CD8-positive, alpha-beta memory T cell (primary cell): ENCODE measurements around the gene NAGA. TPM values are rescaled to one million over a fixed set of nuclear protein-coding genes. Genes with fewer than 3 reads are reported as not detected.

Source experiments
- CTCF ChIA-PET: fragments of 350-600 bp; sonication (Branson Sonifier 250); formaldehyde crosslinking; loops from one replicate; lab custom pipeline; 2021; ENCODE audit warnings: antibody characterized with exemption; lab: Charles Lee
- POLR2A ChIA-PET: fragments of 350-600 bp; sonication (Branson Sonifier 250); formaldehyde crosslinking; loops from one replicate; lab custom pipeline; 2021; ENCODE audit warnings: antibody characterized with exemption; lab: Charles Lee
- DNase-seq, 5 donors: peaks; one replicate each; pipeline versions ENCODE4 v3.0.0 to v3.0.0-alpha.2; 2020 to 2022; ENCODE audit warnings: mixed read lengths in 1 of 5
- H3K27ac ChIP-seq: one replicate; pipeline ENCODE4 v1.7.0; 2013; ENCODE audit warnings: low read depth, mild to moderate bottlenecking, low read length, moderate library complexity
- H3K27me3 ChIP-seq: 2 replicates; pipeline ENCODE4 v1.7.0; 2013; ENCODE audit warnings: low read length, mild to moderate bottlenecking; ENCODE audit not compliant: insufficient read depth, poor library complexity, severe bottlenecking
- H3K36me3 ChIP-seq: 2 replicates; pipeline ENCODE4 v1.7.0; 2013; ENCODE audit warnings: mild to moderate bottlenecking, low read length, moderate library complexity; ENCODE audit not compliant: insufficient read depth
- H3K4me1 ChIP-seq: 2 replicates; pipeline ENCODE4 v1.7.0; 2013; ENCODE audit warnings: mild to moderate bottlenecking, low read length, moderate library complexity; ENCODE audit not compliant: insufficient read depth
- H3K4me3 ChIP-seq: 2 replicates; pipeline ENCODE4 v1.7.0; 2013; ENCODE audit warnings: mild to moderate bottlenecking, low read length
- H3K9me3 ChIP-seq: 2 replicates; pipeline ENCODE4 v1.7.0; 2013; ENCODE audit warnings: mild to moderate bottlenecking, low read length
- H3K27ac Mint-ChIP-seq, 8 donors: one replicate each; pipeline ENCODE4 v1.8.0; 2020 to 2021; ENCODE audit warnings: mixed read lengths in 8 of 8, mild to moderate bottlenecking in 6 of 8, inconsistent platforms in 3 of 8, moderate library complexity in 3 of 8
- H3K27me3 Mint-ChIP-seq, 2 donors: one replicate each; pipeline ENCODE4 v1.8.0; 2020 to 2021; ENCODE audit warnings: mixed read lengths in 2 of 2, mild to moderate bottlenecking in 1 of 2, moderate library complexity in 1 of 2
- H3K36me3 Mint-ChIP-seq, 3 donors: one replicate each; pipeline ENCODE4 v1.8.0; 2020 to 2021; ENCODE audit warnings: mixed read lengths in 3 of 3, inconsistent platforms in 1 of 3, mild to moderate bottlenecking in 1 of 3
- H3K4me1 Mint-ChIP-seq, 3 donors: one replicate each; pipeline ENCODE4 v1.8.0; 2020 to 2021; ENCODE audit warnings: mixed read lengths in 3 of 3, inconsistent platforms in 1 of 3, mild to moderate bottlenecking in 1 of 3
- H3K4me3 Mint-ChIP-seq, 7 donors: one replicate each; pipeline ENCODE4 v1.8.0; 2020 to 2021; ENCODE audit warnings: mixed read lengths in 7 of 7, mild to moderate bottlenecking in 6 of 7, moderate library complexity in 4 of 7, inconsistent platforms in 2 of 7
- H3K9me3 Mint-ChIP-seq, 5 donors: one replicate each; pipeline ENCODE4 v1.8.0; 2020 to 2022; ENCODE audit warnings: mixed read lengths in 5 of 5, mild to moderate bottlenecking in 3 of 5, moderate library complexity in 2 of 5, inconsistent platforms in 1 of 5
- polyA plus RNA-seq: library from polyadenylated mRNA; unstranded; fragments of 300-500 nt; fragmentation: Illumina TruSeq; gene quantifications from one replicate; pipeline ENCODE4 v1.2.3, GENCODE V29; 2021
- total RNA-seq, 2 experiments: library from RNA; stranded (reverse); gene quantifications; one replicate each; pipeline ENCODE4 v1.2.3, GENCODE V29; 2021

The NAGA gene
- total and polyA plus RNA-seq, 3 experiments from 2014 or later, result 19.0 to 21.2 (median 20.3) TPM

GRCh38 chr22:42080287-42080686, 9.7 kb upstream of the NAGA start:
- Histone ChIP-seq H3K4me3 (peak overlapping the region; percentile 81), H3K36me3 (peaks cover 17% of the 10 kb centered on the region), H3K4me1 (peaks cover 18% of the 10 kb centered on the region), H3K27ac (peak overlapping the region; percentile 92), H3K9me3 (no peaks in the 10 kb centered on the region), H3K27me3 (no peaks in the 10 kb centered on the region)
- Mint-ChIP-seq H3K27me3 (no peaks in the 10 kb centered on the region), H3K9me3 (no peaks in the 10 kb centered on the region), H3K27ac (peak overlapping the region; percentile 97 to 100 (median 98)), H3K4me3 (peak overlapping the region; percentile 93 to 98 (median 96)), H3K36me3 (peaks cover 2 to 47% (median 6%) of the 10 kb centered on the region in 3 donors), H3K4me1 (peaks cover 27 to 51% (median 31%) of the 10 kb centered on the region in 3 donors)
- CTCF ChIA-PET, result interaction anchor here (2.0 to 4.7 kb wide), 2 partner anchors 10 to 364 kb away, joined by 4 to 41 read pairs; partner anchors contain the start of gene NDUFA6
- DNase-seq, result no peak
- POLR2A ChIA-PET, result interaction anchor here (0.7 to 3.0 kb wide), 5 partner anchors 10 to 364 kb away, joined by 4 to 68 read pairs (median 5); partner anchors contain the start of genes NAGA, NDUFA6 and WBP2NL

GRCh38 chr22:42079319-42080251, 9.0 kb upstream of the NAGA start, which contains the start of gene SMDT1:
Gene SMDT1, plus strand, starts transcription at chr22:42079700. Its CDS starts 69 bp downstream, at chr22:42079769.
- no peaks in the 10 kb centered on the region for H3K27me3 Mint-ChIP-seq
- H3K27me3 ChIP-seq, result no peaks in the 10 kb centered on the region
- POLR2A ChIA-PET, result interaction anchor here (0.5 to 3.0 kb wide), 11 partner anchors 9 to 365 kb away, joined by 3 to 68 read pairs (median 5); partner anchors contain the start of genes CCDC134, CENPM, NAGA and NDUFA6
- H3K36me3 ChIP-seq, result peaks cover 17% of the 10 kb centered on the region
- peaks cover 24% of the 10 kb centered on the region for H3K4me1 ChIP-seq
- no peaks in the 10 kb centered on the region for H3K9me3 ChIP-seq
- peaks cover 2 to 40% (median 6%) of the 10 kb centered on the region in 3 donors for H3K36me3 Mint-ChIP-seq
- H3K27ac ChIP-seq, result peak within 1 kb of the TSS; percentile 92
- no peaks in the 10 kb centered on the region for H3K9me3 Mint-ChIP-seq
- H3K4me1 Mint-ChIP-seq, result peaks cover 30 to 57% (median 37%) of the 10 kb centered on the region in 3 donors
- peak within 1 kb of the TSS; percentile 97 to 100 (median 98) for H3K27ac Mint-ChIP-seq
- H3K4me3 ChIP-seq, result peak within 1 kb of the TSS; percentile 81
- H3K4me3 Mint-ChIP-seq, result peak within 1 kb of the TSS; percentile 93 to 98 (median 96)
- DNase-seq, result peak; percentile 98 to 99 (median 99)
- CTCF ChIA-PET, result interaction anchor here (2.0 to 4.7 kb wide), 3 partner anchors 10 to 365 kb away, joined by 4 to 41 read pairs (median 9); partner anchors contain the start of gene NDUFA6

GRCh38 chr22:42078469-42079318, 8.1 kb upstream of the NAGA start:
- ChIA-PET CTCF (interaction anchor here (2.2 to 4.7 kb wide), 2 partner anchors 9 to 12 kb away, joined by 9 to 41 read pairs; partner anchors contain the start of gene NDUFA6), POLR2A (interaction anchor here (0.5 to 3.0 kb wide), 5 partner anchors 8 to 290 kb away, joined by 3 to 68 read pairs (median 6); partner anchors contain the start of genes NAGA and NDUFA6)
- H3K27me3 Mint-ChIP-seq, result no peaks in the 10 kb centered on the region
- DNase-seq, result no peak
- H3K27ac Mint-ChIP-seq, result peak overlapping the region; percentile 97 to 100 (median 98)
- H3K9me3 Mint-ChIP-seq, result no peaks in the 10 kb centered on the region
- H3K27me3 ChIP-seq, result no peaks in the 10 kb centered on the region
- H3K36me3 ChIP-seq, result peaks cover 13% of the 10 kb centered on the region
- H3K27ac ChIP-seq, result peak overlapping the region; percentile 92
- H3K36me3 Mint-ChIP-seq, result peaks cover 2 to 33% (median 6%) of the 10 kb centered on the region in 3 donors
- peak overlapping the region; percentile 81 for H3K4me3 ChIP-seq
- H3K4me1 ChIP-seq, result peaks cover 24% of the 10 kb centered on the region
- peak overlapping the region; percentile 93 to 98 (median 96) for H3K4me3 Mint-ChIP-seq
- H3K4me1 Mint-ChIP-seq, result peaks cover 30 to 57% (median 37%) of the 10 kb centered on the region in 3 donors
- H3K9me3 ChIP-seq, result no peaks in the 10 kb centered on the region

- CTCF ChIA-PET, result interaction anchor here (2.2 to 4.7 kb wide), 2 partner anchors 8 to 13 kb away, joined by 9 to 41 read pairs; partner anchors contain the start of gene NDUFA6
- peak overlapping the region in 1 of 7 donors; percentile 82 for H3K4me3 Mint-ChIP-seq
- peaks cover 2 to 23% (median 3%) of the 10 kb centered on the region in 3 donors for H3K36me3 Mint-ChIP-seq
- H3K27ac ChIP-seq, result no peak overlapping the region
- no peaks in the 10 kb centered on the region for H3K9me3 Mint-ChIP-seq
- no peaks in the 10 kb centered on the region for H3K27me3 ChIP-seq
- POLR2A ChIA-PET, result interaction anchor here (2.9 kb wide), 1 partner anchor 7 kb away, joined by 19 read pairs; the partner anchor contains the start of gene NAGA
- peaks cover 24% of the 10 kb centered on the region for H3K4me1 ChIP-seq
- no peak for DNase-seq
- peaks cover 34 to 63% (median 41%) of the 10 kb centered on the region in 3 donors for H3K4me1 Mint-ChIP-seq
- peaks cover 3% of the 10 kb centered on the region for H3K36me3 ChIP-seq
- H3K27ac Mint-ChIP-seq, result peak overlapping the region in 7 of 8 donors; percentile 23 to 99 (median 79)
- H3K9me3 ChIP-seq, result no peaks in the 10 kb centered on the region
- H3K4me3 ChIP-seq, result no peak overlapping the region
- no peaks in the 10 kb centered on the region for H3K27me3 Mint-ChIP-seq
These were observed 7.0 kb upstream of the NAGA start for GRCh38 chr22:42077486-42078125.

GRCh38 chr22:42076764-42077485, 6.3 kb upstream of the NAGA start:
- no peaks in the 10 kb centered on the region for H3K9me3 Mint-ChIP-seq
- H3K27me3 ChIP-seq, result no peaks in the 10 kb centered on the region
- ChIA-PET CTCF (interaction anchor here (0.7 kb wide), 1 partner anchor 361 kb away, joined by 3 read pairs; no protein-coding TSS in a partner anchor), POLR2A (interaction anchor here (1.1 kb wide), 1 partner anchor 13 kb away, joined by 5 read pairs; no protein-coding TSS in a partner anchor)
- H3K9me3 ChIP-seq, result no peaks in the 10 kb centered on the region
- no peaks in the 10 kb centered on the region for H3K27me3 Mint-ChIP-seq
- no peak overlapping the region for H3K27ac ChIP-seq
- H3K36me3 Mint-ChIP-seq, result peaks cover 0 to 17% (median 2%) of the 10 kb centered on the region in 3 donors
- H3K4me1 Mint-ChIP-seq, result peaks cover 33 to 60% (median 37%) of the 10 kb centered on the region in 3 donors
- H3K4me3 Mint-ChIP-seq, result peak overlapping the region in 1 of 7 donors; percentile 82
- no peak for DNase-seq
- peak overlapping the region in 4 of 8 donors; percentile 11 to 56 (median 35) for H3K27ac Mint-ChIP-seq
- H3K4me3 ChIP-seq, result no peak overlapping the region
- peaks cover 24% of the 10 kb centered on the region for H3K4me1 ChIP-seq
- H3K36me3 ChIP-seq, result no peaks in the 10 kb centered on the region

- no peaks in the 10 kb centered on the region for H3K27me3 ChIP-seq
- no peaks in the 10 kb centered on the region for H3K9me3 ChIP-seq
- no peaks in the 10 kb centered on the region for H3K36me3 ChIP-seq
- ChIA-PET CTCF (interaction anchor here (0.8 to 1.6 kb wide), 2 partner anchors 16 to 363 kb away, joined by 3 to 10 read pairs; partner anchors contain the start of gene NDUFA6), POLR2A (no interaction called here)
- H3K27me3 Mint-ChIP-seq, result no peaks in the 10 kb centered on the region
- H3K4me3 ChIP-seq, result peak overlapping the region; percentile 39
- H3K27ac Mint-ChIP-seq, result peak overlapping the region in 7 of 8 donors; percentile 42 to 91 (median 64)
- H3K4me1 ChIP-seq, result peaks cover 31% of the 10 kb centered on the region
- H3K9me3 Mint-ChIP-seq, result no peaks in the 10 kb centered on the region
- H3K36me3 Mint-ChIP-seq, result peaks cover 0 to 10% (median 0%) of the 10 kb centered on the region in 3 donors
- no peak overlapping the region for H3K27ac ChIP-seq
- peak overlapping the region; percentile 36 to 82 (median 62) for H3K4me3 Mint-ChIP-seq
- no peak for DNase-seq
- peaks cover 38 to 62% (median 40%) of the 10 kb centered on the region in 3 donors for H3K4me1 Mint-ChIP-seq
These were observed 4.4 kb upstream of the NAGA start for GRCh38 chr22:42074846-42075676.
